Retinal pigment epithelial cell (primary cell): ENCODE data around the gene PAFAH1B2.

ENCODE experiments used
- DNase-seq: peaks from one replicate; pipeline ENCODE4 v3.0.0-alpha.2; 2010; ENCODE audit warnings: low read depth
- H3K4me3 ChIP-seq: 2 replicates; pipeline ENCODE4 v1.5.1; 2011; ENCODE audit warnings: mild to moderate bottlenecking, low read length, control low read depth, moderate library complexity
- CTCF ChIP-seq: conservative IDR thresholded peaks from 2 replicates; pipeline ENCODE4 v1.5.1; 2011; ENCODE audit warnings: low read depth, low read length, control low read depth, inconsistent platforms

The PAFAH1B2 gene

GRCh38 chr11:117221775-117222517 lies 77.9 kb downstream of the PAFAH1B2 start:
- DNase-seq, result no peak
- no peak overlapping the region for H3K4me3 ChIP-seq
- no peak for TF ChIP-seq CTCF

GRCh38 chr11:117222991-117223740 lies 79.1 kb downstream of the PAFAH1B2 start:
- no peak overlapping the region for H3K4me3 ChIP-seq
- no peak for TF ChIP-seq CTCF
- DNase-seq, result no peak

GRCh38 chr11:117223741-117224689 lies 79.9 kb downstream of the PAFAH1B2 start:
- no peak overlapping the region for H3K4me3 ChIP-seq
- no peak for DNase-seq
- TF ChIP-seq CTCF, result no peak

GRCh38 chr11:117225553-117226170 lies 81.6 kb downstream of the PAFAH1B2 start:
- no peak for TF ChIP-seq CTCF
- DNase-seq, result no peak
- no peak overlapping the region for H3K4me3 ChIP-seq
